Prostate gland (tissue), 2 donors: ENCODE data around the gene HSDL2.

ENCODE experiments used
- POLR2A ChIP-seq: fragments of 450-650 bp; IDR thresholded peaks from one replicate; pipeline ENCODE4 v1.6.1; 2016; ENCODE audit warnings: antibody characterized with exemption, mild to moderate bottlenecking
- TF ChIP-seq, protein P1 (sequence below), 4 experiments: fragments of 200-600 bp in 2 of 4; fragments of 450-650 bp in 2 of 4; sonication (generic) in 2 of 4; IDR thresholded peaks; 1 replicate in 3 of 4; 2 replicates in 1 of 4; pipeline ENCODE4 v1.5.1; 2016 to 2019; ENCODE audit warnings: antibody characterized with exemption in 4 of 4, mild to moderate bottlenecking in 2 of 4, moderate library complexity in 2 of 4

DNA sequence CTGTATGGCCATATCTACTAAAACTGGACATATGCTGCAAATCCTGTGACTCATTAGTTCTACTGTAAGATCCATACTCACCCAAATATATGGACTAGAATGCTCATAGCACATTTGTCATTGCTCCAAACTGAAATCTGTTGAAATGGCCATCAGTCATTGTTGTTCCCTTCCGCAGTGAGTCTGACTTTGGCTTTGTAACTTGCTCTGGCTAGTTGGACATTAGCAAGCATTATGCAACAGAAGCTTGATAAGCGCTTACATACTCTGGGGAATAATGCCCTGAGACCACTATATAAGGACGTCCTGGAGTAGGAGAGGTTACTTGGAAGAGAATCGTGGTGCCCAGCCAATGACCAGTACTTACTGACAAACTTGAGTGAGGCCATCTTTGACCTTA, 115.7 kb downstream of the HSDL2 start:
- no peak for TF ChIP-seq POLR2A
- TF ChIP-seq, protein P1, sequence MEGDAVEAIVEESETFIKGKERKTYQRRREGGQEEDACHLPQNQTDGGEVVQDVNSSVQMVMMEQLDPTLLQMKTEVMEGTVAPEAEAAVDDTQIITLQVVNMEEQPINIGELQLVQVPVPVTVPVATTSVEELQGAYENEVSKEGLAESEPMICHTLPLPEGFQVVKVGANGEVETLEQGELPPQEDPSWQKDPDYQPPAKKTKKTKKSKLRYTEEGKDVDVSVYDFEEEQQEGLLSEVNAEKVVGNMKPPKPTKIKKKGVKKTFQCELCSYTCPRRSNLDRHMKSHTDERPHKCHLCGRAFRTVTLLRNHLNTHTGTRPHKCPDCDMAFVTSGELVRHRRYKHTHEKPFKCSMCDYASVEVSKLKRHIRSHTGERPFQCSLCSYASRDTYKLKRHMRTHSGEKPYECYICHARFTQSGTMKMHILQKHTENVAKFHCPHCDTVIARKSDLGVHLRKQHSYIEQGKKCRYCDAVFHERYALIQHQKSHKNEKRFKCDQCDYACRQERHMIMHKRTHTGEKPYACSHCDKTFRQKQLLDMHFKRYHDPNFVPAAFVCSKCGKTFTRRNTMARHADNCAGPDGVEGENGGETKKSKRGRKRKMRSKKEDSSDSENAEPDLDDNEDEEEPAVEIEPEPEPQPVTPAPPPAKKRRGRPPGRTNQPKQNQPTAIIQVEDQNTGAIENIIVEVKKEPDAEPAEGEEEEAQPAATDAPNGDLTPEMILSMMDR (IDR thresholded peaks at IDR 0.05) = no peak
